ENCODE results near the gene RDH5. TPM values are rescaled to one million over a fixed set of nuclear protein-coding genes. Genes with fewer than 3 reads are reported as not detected.

RDH5 gene
- total RNA-seq, 1 donor, result 32.2 TPM

- Histone ChIP-seq H4K20me1 (ENCODE audit: insufficient read depth, low read length) (peaks cover 30% of the 10 kb centered on the region), H3K27me3 (ENCODE audit: insufficient read depth, low read length) (no peaks in the 10 kb centered on the region), H3K27ac (ENCODE audit: low read depth, low read length) (peak within 1 kb of the TSS; percentile 66), H3K4me1 (ENCODE audit: insufficient read depth, low read length) (peaks cover 67% of the 10 kb centered on the region), H2AFZ (ENCODE audit: low read length) (peak within 1 kb of the TSS; percentile 55), H3K36me3 (ENCODE audit: insufficient read depth, low read length) (peaks cover 3% of the 10 kb centered on the region), H3K4me2 (ENCODE audit: insufficient read depth, low read length) (peak within 1 kb of the TSS; percentile 81), H3K9me3 (ENCODE audit: low read depth, low read length) (no peaks in the 10 kb centered on the region), H3K4me3 (ENCODE audit: insufficient read depth, low read length) (peak within 1 kb of the TSS; percentile 73), H3K79me2 (ENCODE audit: insufficient read depth, low read length) (peaks cover 44% of the 10 kb centered on the region)
- DNase-seq (ENCODE audit: insufficient read length, low spot score, missing footprints), result peak; percentile 94
- TF ChIP-seq, protein P1, sequence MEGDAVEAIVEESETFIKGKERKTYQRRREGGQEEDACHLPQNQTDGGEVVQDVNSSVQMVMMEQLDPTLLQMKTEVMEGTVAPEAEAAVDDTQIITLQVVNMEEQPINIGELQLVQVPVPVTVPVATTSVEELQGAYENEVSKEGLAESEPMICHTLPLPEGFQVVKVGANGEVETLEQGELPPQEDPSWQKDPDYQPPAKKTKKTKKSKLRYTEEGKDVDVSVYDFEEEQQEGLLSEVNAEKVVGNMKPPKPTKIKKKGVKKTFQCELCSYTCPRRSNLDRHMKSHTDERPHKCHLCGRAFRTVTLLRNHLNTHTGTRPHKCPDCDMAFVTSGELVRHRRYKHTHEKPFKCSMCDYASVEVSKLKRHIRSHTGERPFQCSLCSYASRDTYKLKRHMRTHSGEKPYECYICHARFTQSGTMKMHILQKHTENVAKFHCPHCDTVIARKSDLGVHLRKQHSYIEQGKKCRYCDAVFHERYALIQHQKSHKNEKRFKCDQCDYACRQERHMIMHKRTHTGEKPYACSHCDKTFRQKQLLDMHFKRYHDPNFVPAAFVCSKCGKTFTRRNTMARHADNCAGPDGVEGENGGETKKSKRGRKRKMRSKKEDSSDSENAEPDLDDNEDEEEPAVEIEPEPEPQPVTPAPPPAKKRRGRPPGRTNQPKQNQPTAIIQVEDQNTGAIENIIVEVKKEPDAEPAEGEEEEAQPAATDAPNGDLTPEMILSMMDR (IDR thresholded peaks at IDR 0.05; ENCODE audit: extremely low read depth, low read depth, low read length), result no peak
Observed at GRCh38 chr12:55707841-55708694, 12.1 kb upstream of the RDH5 start, which contains the start of gene ITGA7. Gene ITGA7, minus strand, starts transcription at chr12:55707904. Its CDS starts 222 bp downstream, at chr12:55707682.

DNA sequence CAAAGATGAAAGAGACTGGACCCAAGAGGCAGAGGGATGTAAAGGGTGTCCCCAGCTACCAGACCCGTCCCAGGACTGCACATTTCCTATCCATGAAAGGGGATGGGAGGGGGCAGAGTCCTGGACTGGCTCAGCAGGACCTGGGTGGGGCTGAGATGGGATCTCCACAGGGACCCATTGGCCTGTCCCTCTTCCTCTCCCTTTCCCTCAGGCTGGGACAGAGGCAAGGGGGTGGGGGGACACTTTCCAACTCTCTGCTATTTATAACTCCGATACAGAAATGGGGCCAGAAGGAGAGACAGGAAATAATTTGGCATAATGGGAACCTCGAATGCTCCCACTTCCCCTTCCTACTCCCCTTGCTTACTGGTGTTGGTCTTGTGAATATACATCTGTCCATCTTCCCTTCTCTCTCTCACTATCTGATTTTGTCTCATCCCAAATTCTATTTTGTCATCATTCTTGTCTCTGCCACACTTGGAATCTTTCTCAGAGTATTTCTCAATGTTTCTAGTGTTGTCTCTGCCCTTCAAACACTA is 11.4 kb upstream of the RDH5 start:
- Histone ChIP-seq H3K9me3 (ENCODE audit: low read depth, low read length) (no peaks in the 10 kb centered on the region), H2AFZ (ENCODE audit: low read length) (peak overlapping the region; percentile 27), H3K27ac (ENCODE audit: low read depth, low read length) (peak overlapping the region; percentile 17), H4K20me1 (ENCODE audit: insufficient read depth, low read length) (peaks cover 23% of the 10 kb centered on the region), H3K79me2 (ENCODE audit: insufficient read depth, low read length) (peaks cover 37% of the 10 kb centered on the region), H3K27me3 (ENCODE audit: insufficient read depth, low read length) (no peaks in the 10 kb centered on the region), H3K36me3 (ENCODE audit: insufficient read depth, low read length) (peaks cover 3% of the 10 kb centered on the region), H3K4me2 (ENCODE audit: insufficient read depth, low read length) (peak overlapping the region; percentile 81), H3K4me3 (ENCODE audit: insufficient read depth, low read length) (peak overlapping the region; percentile 73), H3K4me1 (ENCODE audit: insufficient read depth, low read length) (peaks cover 67% of the 10 kb centered on the region)
- DNase-seq (ENCODE audit: insufficient read length, low spot score, missing footprints), result peak; percentile 48
- TF ChIP-seq, protein P1 (IDR thresholded peaks at IDR 0.05; ENCODE audit: extremely low read depth, low read depth, low read length), result no peak

DNA sequence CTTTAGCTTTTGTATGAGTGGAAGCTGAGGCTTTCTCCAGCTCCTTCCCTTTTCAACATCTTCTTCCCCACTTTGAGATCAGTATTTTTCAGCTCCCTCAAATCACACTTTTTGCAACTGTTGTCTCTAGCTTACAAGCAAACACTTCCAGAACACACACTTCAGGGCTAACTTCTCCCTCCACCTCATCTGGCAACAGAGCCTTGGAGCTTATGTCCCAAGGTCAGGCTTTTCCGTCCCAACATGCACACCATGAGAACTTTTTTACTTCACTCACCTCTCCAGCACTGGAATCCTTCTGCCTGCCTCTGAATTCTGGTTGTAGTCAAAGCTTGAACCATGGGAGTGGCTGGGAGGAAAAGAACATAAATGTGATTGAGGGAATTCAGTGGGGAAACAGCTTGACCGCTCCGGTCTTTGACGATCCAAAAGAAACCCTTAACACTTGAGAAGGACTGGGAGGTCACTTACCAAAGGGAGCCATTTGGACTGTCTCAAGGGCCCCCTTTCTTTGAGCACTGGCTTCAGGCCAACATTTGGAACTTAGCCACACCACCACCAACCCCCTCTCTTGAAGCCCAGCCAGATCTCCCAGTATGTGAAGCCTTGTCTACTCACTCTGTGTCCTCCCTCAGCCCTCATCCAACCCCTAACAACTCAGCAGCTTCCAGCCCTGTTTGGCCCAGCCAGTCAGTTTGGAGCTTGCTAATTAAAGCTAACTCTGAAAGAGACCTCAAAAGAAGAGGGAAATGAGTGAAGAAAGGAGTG is 8.2 kb upstream of the RDH5 start:
- TF ChIP-seq, protein P1 (IDR thresholded peaks at IDR 0.05; ENCODE audit: extremely low read depth, low read depth, low read length), result no peak
- H2AFZ ChIP-seq (ENCODE audit: low read length), result no peak overlapping the region
- no peaks in the 10 kb centered on the region for H3K9me3 ChIP-seq (ENCODE audit: low read depth, low read length)
- peaks cover 5% of the 10 kb centered on the region for H3K79me2 ChIP-seq (ENCODE audit: insufficient read depth, low read length)
- H3K27me3 ChIP-seq (ENCODE audit: insufficient read depth, low read length), result no peaks in the 10 kb centered on the region
- H3K27ac ChIP-seq (ENCODE audit: low read depth, low read length), result peak overlapping the region; percentile 71
- peak; percentile 68 for DNase-seq (ENCODE audit: insufficient read length, low spot score, missing footprints)
- H3K4me1 ChIP-seq (ENCODE audit: insufficient read depth, low read length), result peaks cover 51% of the 10 kb centered on the region
- no peaks in the 10 kb centered on the region for H3K36me3 ChIP-seq (ENCODE audit: insufficient read depth, low read length)
- no peaks in the 10 kb centered on the region for H4K20me1 ChIP-seq (ENCODE audit: insufficient read depth, low read length)
- H3K4me2 ChIP-seq (ENCODE audit: insufficient read depth, low read length), result peak overlapping the region; percentile 36
- H3K4me3 ChIP-seq (ENCODE audit: insufficient read depth, low read length), result peak overlapping the region; percentile 23
